NCI-H1105 treated with DMSO at 0.1 percent for 48 hours (cell line): ENCODE results near the gene ZSWIM6.
A peak's percentile ranks its signal among the peaks of the same experiment; 100 is the strongest.

Source experiments
- DNase-seq: peaks from one replicate; lab custom pipeline; 2025; lab: John Stamatoyannopoulos, UW

Gene ZSWIM6

DNA sequence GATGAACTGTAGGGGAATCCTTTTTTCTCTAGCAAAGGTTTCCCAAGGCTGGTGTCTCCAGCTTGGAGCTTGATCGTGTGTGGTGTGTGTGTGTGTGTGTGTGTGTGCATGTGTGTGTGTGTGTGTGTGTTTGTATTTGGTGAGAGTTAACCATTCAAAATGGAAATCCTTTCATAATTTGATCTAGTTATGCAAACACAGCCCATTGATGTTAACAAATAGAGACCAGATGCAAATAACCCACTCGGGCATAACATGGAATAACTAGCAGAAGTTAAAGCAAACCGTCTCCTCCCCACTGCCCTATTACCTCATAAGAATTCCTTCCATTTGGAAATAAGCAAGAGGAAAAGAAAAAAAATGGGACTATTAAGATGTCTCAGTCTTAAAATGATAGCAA, 24.9 kb upstream of the ZSWIM6 start:
- no peak for DNase-seq

DNA sequence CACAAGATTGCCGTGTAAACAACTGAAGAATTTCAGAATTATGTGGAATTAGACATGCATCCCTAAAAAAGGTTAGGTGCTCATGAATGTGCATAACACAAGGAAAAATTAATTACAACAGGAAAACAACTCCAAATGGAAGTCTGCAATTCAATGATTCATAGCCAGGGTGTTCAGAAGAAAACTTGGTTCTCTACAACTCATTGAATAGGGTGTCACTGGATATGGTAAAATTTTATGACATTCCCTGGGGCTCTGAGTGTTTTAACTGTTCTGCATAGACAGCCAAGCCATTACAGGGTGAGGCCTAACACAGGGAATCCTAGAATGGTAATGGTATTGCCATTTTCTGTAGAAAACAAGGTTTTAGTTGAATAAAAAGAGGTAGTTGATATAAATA, 24.4 kb upstream of the ZSWIM6 start:
- DNase-seq, result no peak

DNA sequence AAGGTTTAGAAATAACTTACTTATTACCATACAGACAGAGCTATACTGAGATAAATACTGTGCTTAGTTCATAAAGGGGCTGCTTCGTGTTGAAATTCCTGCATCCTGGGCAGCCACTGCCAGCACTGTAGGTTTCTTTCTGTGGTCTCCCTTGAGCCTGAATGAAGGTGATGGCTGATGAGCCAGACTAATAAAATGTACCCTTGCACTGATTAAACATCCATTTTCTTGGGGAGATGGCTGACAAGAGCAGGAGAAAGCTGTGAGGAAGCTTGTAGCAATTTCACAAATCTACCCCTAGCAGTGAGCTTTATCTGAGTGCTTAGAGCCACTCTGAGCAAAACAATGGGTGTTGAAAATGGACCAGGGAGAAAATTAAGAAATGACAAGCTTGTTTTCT, 23.3 kb upstream of the ZSWIM6 start:
- no peak for DNase-seq

DNA sequence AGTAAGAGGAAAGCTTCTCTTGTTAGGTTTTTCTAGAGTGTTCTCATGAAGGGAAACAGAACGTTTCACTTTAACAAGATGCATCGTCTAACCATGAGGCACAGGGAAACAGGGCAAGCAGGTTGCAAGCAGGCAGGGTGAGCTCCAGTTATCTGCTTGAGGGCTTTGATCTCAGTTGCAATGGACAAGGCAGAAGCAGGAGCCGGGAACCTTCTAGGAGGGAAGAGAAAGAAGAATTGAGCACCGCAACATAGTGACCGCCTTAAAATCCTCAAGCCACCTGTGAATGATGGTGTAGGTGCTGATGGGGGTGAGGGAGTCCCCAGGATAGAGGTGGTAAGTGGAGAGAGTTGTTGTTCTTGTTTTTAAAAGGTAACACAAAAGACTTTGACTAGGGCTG, 22.9 kb upstream of the ZSWIM6 start:
- no peak for DNase-seq

DNA sequence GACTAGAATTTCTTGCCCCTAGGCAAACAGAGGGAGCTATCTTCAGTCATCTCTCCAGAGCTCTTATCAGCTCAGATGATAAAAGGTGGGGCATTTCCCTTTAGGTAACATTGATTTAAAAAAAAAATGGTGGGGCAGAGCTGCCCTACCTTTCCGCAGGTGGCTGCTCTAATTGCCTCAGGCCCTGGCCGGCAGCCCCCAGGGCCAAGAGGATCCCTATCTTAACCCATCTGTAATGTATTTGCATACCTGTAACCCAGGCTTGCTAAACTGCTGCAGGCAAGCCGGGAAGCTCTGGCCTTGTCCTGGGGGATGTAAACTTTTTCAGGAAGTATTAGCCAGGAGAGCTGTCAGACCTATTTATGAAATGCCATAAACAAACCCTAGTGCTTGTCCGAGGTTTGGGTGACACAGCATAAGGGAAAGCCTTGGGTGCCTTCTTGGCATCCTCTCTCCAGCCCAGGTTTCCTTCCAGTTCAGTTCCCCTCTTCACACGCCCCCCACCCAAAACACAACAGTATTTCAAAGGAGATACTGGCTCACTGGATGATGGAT, 20.9 kb upstream of the ZSWIM6 start:
- no peak for DNase-seq

DNA sequence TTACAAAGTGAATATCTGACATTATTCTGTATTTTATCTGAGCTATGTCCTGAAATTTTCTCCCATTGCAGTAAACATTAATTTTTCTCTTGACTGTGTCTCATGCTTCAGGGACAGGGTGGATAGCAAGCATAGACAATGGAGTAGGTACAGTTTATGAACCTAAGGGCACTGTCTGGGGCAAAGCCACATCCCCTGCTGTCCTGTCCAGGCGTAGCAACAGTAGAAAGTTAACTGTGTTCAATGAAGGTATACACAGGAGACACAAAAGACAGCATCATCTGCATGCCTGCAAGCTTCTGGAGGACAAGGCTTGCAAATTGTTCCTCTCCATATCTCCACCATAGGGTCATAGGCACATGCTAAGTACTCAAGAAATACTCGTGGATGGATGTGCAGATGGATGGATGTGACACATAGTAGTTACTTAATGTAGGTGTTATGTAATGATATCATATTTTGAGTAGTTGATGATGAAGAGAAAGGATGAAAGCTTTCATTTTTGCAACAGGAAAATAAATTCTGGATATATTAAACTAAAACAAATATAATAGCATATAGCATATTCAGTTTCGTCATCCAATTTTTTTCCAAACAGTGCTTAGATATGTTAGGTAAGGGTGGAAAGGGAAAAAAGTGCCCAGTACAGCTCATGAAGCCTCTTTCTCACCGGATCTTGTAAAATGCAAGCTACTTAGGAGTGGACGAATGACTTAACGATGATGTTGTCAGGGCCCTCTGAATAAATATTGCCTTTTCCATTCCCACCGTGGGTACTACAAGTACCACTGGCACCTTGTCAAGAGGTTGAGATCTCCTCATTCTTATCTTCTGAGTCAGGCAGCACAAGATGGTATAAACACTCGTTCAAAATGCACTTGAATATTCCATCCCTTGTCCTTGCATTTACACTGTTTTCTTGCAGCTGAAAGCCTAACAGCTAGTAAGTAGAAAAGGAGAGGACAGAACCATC, 19.9 kb upstream of the ZSWIM6 start:
- DNase-seq, result no peak

DNA sequence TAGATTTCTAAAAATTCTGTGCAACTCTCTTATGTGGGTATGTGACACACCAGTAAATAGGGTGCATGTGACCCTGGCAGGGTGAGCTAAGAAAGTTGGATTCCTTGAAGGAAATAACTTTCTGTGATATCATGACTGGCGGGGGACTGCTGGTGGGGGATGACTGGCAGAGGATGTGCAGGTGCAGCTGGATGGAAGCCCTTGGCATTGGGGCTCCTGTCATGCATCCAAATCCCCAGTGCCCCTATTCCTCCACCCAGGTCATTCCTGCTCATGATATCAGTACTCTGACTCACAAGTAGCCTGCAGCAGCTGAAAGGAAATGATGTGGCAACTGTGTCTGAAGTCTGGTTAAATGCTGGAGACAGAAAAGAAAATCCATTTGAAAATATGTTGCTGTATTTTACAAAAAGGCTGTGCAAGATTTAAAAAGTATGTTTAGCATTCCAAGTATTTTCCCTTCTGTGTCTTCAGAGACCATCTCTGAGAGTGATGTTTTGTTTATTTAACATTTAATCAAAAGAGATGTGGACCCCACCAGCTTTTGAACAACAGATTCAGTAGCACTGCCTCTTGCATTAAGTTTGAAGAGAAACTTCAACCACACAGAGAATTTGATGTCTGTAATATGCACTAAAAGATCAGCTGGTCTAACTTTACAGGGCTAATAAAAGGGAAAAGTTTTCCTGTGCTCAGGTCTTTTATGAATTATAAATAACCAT, 17.9 kb upstream of the ZSWIM6 start:
- no peak for DNase-seq

DNA sequence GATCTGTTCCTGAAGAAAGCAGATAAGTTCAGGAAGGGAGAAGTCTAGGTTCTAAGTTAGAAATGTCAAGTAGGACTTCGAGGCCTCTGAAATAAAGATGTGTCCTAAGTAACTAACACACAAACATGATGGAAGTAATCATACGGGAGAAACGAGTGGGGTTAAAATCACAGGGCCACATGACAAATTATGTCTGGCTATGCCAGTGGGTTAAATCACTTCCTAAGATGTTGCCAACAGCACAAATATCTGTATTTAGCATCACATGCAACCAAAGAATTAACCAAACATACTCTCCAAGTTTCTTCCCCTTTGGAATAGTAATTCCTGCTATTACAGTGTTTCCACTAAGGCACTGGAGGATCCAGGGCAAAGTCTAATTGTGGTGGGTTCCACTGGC, 13.7 kb upstream of the ZSWIM6 start:
- no peak for DNase-seq

DNA sequence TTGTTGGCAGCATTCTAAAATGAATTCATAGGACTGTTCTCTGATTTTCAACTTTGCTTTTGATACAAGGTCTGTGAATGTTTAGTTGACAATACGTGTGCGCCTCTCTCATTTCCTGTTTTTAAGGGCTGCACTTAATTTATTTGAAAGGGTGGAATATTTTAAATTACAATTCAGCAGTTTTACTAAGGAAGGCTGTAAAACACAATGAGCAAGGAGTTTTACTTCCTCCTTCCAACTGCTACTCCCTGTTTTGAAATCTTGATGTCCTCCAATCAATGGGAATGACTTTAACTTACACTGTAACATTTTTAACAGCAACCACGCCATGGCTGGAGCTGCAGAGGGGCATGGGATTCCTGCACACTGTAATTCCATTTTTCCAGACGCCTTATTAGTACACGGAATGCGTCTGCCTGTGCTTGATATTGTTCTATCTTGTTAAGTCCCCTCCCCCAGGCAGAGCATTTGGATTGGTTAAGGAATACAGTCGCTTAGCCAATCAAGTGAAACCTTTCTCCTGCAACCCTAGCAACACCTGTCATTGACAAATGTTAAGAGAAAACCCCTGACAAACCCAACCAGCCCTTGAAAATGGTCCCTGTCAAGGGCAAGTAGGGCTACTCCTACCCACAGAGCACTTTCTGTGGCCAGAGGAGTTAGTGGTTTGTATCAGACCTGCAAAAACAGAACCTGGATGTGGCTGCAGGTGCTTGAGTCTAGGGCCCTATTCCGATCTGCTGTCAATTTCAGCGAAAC, 12.5 kb upstream of the ZSWIM6 start:
- DNase-seq, result no peak

DNA sequence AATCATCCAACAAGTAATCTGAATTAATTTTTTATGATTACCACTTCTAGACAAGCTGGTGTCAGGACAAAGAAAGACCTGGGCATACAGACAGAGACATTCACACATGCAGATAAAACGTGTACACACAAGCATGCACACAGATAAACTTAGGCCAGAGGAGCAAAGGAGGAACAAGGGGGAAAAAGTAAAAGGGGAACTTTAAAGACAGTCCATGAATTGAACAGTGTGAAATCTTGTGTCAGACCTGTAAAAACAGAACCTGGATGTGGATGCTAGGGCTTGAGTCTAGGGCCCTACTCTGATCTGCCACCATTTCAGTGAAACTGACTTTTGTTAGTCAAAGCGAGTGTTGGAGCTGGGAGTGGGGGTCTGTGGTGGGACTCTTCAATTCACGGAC, 11.2 kb upstream of the ZSWIM6 start:
- no peak for DNase-seq

DNA sequence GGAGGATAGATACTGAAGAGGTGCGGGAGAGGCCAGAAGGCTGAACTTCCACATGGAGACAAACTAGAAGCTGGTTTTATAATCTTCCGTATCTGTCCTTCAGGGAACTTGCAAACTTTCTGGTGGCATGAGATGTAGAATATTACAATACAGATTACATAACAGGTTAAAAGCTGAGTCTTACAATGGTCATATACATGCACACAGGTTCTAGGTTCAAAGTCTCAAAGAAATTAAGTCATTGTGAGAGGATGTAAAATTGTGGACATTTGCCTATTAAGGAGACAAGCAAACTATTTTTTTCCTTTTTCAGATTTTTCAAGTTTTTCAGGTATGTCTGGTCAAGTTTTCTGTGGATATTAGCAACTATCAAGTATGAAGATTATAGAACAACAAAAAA, 10.4 kb upstream of the ZSWIM6 start:
- DNase-seq, result no peak

DNA sequence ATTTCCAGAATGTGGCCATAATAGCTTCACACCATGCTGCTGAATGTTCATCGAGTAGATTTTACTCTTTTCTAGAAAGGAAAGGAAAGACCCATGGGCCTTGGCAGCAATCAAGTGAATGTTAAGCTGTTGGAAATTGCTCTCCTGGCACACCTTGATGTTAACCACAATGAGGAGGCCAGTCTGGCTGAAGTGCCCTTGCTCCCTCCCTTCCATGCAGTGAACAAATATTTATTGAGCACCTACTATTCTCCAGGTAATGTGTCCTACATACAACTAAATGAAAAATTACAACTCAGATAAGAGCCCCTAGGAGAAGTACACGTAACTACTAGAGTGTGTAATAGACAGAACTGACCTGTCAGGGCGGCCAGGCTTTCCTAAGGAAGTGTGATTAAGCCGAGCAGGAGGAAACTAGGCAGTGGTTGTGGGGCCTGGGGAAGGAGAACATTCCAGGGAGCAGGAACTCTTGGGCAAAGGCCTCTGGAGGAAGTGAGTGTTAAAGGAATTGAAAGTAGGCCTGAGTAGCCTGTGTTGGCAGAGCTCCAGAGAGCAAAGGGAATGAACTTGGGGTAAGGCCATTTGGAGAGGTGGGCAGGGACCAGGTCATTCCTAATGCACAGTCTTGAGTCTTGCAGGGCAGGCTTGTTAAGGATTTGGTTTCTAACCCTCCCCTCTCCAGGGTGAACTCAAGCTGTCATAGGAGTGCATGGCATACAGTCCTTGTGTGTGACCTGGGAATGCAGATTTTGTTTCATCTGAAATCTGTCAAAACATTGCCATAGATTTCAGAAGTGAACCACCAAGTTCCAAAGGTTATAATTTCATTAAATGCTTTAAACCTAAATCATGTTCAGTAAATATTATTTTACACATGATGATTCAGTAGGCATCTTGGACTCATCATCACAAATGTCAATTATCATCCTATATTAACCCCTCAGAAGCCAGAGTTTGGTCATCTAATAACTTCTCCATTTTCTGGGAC, 9.0 kb upstream of the ZSWIM6 start:
- no peak for DNase-seq

DNA sequence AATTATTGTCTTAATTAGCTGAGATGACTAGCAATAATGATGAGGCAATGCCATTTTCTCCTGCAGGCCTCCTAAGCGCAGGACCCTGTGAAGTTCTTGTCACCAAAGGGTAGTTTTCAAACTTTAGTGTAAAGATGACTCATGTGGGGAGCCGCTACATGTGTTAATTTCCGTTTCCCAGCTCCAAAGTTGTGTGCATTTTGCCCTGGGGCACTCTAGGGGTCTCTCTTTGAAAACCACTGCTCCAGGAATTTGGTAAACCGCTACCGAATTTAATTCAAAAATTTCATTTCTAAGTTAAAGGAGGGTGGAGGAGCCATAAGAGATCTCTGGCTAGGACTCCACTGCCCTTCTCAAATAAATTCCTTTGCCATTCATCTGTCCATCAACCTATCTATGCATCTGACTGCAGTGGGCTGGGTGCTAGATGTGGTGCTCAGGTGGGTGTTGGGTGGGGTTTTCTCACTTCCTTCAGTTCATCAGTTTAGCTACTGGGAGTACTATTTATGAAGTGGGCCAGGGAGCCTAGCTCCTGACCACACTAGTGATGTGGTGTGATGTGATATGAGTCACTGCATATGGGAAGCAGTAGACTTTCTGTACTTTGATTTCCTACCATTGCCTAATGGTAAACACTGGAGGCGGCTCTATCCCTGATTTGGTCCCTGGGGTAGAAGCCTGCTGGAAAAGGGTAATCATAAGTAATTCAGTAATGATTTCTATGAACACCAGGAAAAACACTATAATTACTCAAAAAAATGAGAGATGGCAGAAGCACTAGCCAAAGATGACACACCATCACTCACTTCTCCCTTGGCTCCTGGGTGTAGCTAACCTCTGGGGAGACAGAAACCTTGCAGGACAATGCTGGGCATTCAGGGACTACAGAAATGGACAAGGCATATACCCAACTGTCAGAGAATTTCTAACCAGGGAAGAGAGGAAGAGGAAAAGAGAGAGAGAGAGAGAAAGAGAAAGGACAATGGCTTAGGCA, 4.0 kb upstream of the ZSWIM6 start:
- no peak for DNase-seq

DNA sequence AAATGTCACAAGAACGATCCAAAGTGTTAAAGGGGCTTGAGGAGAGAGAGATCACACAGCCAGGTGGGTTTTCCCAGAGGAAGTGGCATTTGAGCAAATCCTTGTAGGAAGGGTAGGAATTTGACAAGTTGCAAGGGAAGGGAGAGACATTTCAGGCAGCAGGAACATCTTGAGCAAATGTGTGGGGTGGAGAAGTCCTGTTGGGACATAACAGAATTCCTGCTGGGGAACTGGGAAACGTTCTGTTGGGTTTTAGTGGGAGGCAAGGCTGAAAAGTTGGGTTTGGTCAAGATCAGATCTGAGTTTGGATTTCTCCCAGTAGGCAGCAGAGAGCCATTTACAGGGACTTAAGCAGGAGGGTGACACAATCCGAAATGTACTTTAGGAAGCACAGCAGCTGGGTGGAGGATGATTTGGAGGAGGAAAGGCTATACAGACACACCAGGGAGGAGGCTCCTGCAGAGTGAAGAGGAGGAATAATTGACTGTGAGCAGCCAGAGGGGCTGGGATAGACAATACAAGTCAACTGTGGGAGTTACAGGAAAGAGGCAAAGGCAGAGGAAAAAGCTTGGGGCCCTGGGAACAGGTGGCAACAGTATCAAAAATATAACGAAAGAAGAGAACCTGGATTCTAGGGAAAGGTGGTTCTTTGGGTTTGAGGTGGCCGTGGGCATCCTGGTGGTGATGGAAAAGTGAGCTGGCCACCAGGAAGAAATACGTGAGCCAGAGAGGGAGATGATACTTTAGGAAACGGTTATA, 3.1 kb upstream of the ZSWIM6 start:
- no peak for DNase-seq

DNA sequence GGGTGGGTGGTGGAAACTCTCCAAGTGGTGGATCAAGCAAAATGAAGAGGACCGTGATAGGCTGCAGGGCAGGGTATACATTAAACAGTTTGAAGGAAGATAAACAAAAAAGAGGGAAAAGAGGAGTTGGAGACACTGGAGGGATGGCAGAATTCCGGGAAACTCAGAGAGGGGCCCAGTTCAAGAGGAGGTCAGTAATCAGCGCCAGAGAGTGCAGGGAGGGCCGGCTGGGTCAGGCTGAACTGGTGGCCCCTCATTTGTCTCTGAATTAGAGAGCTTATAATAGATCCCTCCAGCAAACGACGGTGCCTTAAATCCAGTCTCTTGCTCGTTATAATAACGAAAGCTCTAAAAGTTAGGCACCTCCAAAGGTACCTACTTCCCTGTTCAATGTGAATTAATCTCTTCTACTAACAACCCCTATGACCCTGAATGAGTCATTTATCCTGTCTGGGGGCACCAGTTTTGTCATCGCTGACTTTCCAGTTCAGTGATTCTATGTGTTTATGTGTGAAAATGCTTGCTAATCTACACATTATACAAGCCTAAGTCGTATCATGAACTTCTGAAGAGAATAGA, 2.4 kb upstream of the ZSWIM6 start:
- DNase-seq, result no peak

DNA sequence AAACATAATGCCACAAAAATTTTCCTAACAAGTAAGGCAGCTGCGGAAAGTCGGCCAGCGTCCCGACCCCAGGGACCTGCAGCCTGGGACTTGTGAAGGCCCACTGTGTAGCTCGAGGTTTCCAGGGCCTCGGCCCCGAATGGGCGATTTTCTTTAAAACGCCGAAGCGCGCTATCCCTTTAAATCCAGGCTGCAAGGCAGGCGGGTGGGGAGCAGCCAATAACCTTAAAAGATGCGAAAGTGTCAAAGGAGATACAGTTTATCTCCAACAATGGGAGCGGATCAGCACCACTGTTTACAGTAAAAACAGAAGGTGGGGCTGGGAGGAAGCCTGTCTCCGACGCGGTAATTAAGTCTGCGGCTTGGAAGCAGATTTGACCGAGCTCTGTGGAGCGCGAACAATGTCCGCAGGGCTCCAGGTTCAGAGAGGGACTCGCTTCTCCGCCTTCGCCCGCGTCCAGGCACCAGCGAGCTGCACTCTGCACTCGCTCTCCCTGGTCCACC, 1.7 kb upstream of the ZSWIM6 start:
- peak; percentile 41 for DNase-seq

DNA sequence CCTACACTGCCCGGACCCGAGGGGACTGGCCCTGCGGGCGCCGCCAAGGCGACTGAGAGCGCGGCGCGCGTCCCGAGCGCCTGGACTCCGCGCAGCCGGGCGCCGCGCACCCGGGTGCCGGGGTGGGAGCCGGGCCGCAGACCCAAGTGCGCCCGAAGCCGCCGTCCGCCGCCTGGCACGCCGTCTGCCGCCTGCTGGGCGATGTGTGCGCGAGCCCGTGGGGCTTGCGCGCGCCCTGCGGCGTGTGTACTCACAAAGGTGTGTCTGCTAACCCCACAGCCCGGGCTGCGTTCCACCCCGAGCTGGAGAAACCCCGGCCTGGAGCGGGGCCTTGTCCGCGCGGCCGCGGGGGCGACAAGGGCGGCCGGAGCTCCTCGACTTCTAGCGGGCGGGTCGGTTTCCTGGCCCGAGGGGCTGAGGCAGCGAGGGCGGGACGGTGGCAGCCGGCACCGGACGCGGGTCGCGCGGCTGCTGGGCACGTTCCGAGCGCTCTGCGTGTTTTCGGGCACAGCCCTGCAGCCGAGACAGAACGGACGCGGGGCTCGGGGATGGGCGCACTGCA, 1.1 kb upstream of the ZSWIM6 start:
- DNase-seq, result peak; percentile 51

DNA sequence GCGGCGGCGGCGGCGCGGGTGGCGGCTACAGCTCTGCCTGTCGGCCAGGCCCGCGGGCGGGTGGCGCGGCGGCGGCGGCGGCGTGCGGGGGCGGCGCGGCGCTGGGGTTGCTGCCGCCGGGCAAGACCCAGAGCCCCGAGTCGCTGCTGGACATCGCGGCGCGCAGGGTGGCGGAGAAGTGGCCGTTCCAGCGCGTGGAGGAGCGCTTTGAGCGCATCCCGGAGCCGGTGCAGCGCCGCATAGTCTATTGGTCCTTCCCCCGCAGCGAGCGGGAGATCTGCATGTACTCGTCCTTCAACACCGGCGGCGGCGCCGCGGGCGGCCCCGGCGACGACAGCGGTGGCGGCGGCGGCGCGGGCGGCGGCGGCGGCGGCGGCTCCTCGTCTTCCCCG, 296 bp downstream of the ZSWIM6 start:
- peak; percentile 31 for DNase-seq
